Fibroblast of skin of abdomen (primary cell): ENCODE measurements around the gene C1QTNF8.

Experiments
- DNase-seq: peaks from one replicate; pipeline ENCODE4 v3.0.0-alpha.2; 2013

Gene C1QTNF8

DNA sequence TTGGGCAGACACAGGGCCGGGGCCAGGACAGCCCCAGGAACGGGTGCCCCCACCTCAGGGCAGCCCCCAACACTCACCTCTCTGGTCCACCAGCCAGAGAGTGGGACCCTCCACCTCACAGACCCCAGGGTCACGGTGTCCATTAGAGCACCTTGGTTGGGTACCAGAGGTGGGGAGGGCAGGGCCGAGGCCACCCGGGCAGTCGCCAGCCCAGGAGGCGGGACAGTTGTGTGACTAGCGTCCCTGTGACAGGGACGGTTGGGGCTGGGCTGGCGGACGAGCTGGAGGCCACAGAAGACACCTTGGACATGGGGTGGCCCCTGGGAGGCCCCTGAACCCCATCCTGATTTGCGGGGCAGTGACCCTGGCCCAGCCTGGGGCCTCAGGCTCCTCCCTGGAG lies 11.7 kb upstream of the C1QTNF8 start:
- no peak for DNase-seq

GRCh38 chr16:1107141-1107540 lies 11.1 kb upstream of the C1QTNF8 start:
- no peak for DNase-seq

GRCh38 chr16:1106659-1107058 lies 10.6 kb upstream of the C1QTNF8 start:
- no peak for DNase-seq

DNA sequence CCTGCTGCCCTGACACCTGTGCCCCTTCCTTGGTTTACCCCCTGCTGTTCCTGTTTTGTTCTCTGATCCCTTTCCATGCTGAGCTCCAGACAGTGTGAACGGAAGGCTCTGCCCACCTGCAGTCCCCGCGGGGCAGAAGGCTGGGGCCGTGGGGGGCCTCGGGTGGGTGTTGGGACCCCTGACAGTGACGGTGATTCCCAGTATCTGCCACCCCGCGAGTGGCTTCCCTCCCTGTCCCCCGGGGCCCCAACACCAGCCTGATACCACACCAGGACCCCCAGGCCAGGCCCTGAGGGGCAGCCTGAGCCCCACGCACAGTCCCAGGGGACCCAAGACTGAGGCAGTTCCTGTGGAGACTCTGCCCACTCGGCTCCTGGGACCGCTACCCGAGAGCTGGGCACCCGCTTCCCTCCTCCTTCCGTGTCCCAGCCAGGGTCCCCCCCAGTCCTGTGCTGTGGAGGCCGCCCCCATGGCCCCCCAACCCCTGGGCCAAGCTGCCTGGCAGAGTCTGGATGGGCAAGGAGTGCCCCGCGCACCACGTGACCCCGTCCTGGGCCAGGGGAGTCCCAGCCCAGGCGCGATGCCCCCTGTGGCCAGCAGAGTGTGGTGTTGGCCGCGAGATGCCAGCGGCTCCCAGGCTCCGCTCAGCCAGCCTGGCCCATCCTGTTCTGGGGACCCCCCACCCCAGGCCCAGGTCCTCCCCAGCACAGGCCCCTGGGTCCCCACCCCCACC lies 10.0 kb upstream of the C1QTNF8 start:
- DNase-seq = peak; percentile 24

DNA sequence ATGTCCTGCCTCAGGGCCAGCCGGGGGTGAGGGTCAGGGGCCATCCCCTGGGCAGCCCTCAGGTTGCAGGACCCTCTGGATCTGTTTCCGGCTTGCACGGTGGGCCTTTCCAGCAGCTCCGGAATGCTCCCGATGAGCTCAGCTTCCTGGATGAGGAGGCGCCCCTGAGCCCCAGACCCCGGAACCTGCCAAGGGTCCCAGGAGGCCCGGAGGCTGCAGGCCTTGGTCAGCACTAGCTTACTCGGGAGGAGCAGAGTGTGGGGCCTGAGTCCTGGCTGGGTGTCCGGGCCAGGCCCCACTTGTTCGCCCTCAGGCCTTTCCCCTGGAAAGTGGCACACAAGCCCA lies 7.6 kb upstream of the C1QTNF8 start:
- no peak for DNase-seq

- DNase-seq = peak; percentile 10
Observed at GRCh38 chr16:1102921-1103635, 7.0 kb upstream of the C1QTNF8 start.

DNA sequence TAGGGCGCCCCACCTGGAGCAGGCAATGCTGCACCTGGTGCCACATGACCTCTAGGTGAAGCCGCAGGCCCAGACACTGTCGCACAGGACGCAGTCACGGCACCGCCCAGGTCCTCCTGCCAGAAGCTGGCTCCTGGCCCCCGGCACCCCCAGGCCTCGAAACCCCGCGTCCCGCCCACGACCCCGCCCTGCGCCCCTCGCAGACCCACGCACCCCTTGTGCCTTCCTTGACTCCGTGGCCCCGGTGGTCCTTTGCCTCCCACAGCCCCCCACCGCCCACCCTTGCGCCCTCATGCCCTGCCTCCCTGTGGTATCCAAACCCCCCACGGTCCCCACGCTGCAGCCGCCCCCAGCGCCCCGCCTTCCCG lies 6.3 kb upstream of the C1QTNF8 start:
- no peak for DNase-seq

DNA sequence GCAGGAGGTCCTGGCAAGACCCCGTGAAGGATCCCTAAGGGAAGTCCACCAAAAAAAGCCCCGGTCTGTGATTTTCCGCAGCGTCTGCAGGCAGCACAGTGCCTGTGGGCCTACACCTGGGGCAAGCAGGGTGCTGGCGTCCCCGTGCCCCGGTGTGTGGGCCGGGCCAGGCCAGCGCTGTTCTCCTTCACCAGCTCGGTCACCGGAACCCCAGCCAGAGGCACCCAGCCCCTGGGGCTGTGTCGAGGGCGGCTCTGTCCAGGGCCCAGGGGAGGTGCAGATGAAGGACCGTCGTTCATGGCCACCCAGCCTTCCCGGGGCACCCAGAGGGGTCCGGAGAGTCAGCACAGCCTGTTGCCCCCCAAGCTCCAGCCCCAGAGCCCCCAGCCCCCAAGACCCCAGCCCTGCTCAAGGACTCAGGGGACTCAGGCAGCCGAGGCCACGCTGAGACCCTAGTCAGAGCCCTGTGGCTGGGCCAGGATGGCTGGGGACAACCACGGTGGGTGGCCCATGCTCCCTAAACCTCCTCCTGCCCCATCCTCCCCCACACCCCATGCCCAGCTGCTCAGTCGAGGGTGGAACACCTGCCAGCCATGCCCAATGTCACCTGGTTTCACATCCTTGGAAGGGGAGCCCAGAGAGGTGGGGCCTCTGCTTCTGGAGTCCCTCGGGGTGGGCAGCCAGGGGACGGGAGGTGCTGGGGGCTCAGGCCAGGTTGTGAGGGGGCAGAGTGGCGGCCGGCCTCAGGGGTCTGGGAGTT lies 5.7 kb upstream of the C1QTNF8 start:
- DNase-seq = no peak

- DNase-seq = no peak
Observed at GRCh38 chr16:1101133-1101532, 5.1 kb upstream of the C1QTNF8 start.

DNA sequence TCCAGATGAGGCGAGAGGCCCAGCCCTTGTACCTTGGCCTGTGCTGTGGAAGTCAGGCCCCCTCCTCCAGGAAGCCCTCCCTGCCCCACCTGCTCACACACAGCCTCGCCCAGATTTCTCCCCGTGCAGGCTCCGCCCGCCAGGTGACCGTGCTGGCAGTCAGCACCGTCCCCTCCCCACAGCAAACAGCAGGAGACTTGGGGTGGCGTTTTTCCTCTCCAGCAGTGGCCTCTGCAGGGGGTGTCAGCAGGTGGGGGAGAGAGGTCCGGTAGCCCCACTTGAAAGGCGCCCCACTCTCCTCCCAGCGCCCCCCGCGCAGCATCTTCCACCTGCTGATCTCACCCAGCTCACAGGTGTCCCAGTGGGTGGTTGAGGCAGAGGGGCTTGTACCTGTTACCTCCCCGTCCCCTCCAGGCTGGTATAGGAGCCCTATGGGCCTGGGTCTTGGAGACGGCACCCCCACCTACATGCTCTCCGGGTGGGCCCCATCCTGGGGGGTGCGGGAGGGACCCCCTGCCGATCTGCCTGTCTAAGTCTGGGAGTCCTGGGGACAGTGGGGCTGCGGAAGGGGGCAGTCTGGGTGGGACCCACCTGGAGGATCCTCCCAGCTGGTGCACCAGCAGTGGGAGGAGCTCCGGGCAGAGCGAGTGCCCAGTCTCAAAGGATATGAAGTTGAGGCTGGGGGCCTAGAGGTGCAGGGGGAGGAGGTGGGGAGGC lies 4.2 kb upstream of the C1QTNF8 start:
- DNase-seq = no peak

- no peak for DNase-seq
Observed at GRCh38 chr16:1099189-1100083, 3.4 kb upstream of the C1QTNF8 start.

GRCh38 chr16:1098266-1098991 lies 2.4 kb upstream of the C1QTNF8 start:
- DNase-seq = no peak

DNA sequence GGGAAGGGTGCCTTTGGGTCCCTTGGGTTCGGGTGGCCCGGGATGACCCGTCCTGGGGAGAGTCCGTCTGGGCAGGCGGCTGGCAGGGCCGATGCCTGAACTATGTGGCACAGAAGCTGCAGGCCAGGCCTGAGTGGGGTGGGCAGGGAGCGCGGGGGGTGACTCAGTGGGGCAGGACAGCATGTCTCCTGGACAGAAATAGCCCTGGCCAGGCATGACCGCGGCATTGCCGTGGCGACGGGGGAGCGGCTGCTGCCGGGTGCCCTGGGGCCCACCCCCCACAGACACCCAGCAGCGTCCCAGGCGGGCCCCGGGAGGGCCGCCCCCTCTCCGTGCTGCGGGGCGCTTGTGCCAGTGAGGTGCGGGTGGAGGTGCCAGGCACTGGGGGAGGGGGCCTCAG lies 1.8 kb upstream of the C1QTNF8 start:
- no peak for DNase-seq

DNA sequence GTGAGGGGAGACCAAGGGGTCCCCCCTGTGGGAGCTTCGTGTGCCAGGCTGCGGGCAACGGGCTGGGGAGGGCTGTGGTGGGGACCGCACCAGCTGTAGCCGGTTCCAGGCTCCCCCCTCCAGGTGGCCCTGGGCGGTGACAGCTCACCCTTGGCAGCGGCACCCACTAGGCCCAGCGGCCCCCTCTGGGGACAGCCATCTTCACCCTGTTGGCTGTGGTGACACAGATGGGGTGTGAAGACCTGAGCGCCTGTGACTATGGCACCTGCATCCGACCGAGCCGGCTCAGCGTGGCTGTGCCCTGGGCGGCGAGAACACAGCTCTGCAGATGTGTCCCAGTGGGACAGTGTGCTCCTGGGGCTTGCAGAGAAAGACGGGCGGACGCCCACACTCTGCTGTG lies 1.1 kb upstream of the C1QTNF8 start:
- no peak for DNase-seq

GRCh38 chr16:1095450-1096168 lies 435 bp downstream of the C1QTNF8 start:
- DNase-seq = no peak

DNA sequence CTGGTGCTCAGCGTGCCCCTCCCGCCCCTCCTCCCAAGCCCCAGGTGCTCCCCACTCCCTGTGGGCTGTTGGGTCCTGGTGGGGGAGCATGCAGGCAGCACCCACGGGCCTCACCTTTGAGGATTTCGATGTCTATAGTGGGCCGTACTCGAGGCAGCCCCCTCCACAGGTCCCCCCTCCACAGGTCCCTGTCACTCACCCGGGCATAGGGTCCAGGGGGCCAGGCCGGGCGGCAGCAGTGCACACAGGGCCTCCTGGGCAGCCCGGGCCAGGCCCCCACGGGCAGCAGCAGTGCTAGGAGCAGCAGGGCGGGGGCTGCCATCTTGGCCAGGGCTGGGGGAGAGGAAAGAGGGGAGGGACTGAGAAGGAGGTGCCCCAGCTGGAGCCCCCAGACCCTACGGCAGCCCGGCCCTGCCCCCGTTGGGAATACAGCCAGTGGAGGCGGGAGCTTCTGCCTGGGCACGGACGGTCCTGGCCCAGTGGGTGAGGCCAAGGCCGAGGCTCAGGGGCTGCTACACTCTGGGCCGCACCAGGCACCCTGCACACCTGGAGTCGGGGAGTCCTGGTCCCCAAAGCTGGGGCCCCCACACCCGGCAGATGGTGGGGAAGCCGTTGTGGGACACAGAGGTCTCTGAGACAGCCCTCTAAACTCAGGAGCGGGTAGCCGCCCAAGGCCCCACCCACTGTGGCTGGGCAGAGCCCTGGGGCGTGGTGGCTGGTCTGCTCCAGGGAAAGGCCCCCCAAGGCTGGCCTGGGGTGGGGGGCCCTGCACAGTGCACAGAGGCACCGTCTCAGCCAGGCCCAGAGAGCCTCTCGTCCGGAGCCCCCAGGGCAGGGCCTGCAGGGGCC lies 1.2 kb downstream of the C1QTNF8 start:
- DNase-seq = no peak

GRCh38 chr16:1094124-1094479 lies 1.9 kb downstream of the C1QTNF8 start:
- DNase-seq = no peak

DNA sequence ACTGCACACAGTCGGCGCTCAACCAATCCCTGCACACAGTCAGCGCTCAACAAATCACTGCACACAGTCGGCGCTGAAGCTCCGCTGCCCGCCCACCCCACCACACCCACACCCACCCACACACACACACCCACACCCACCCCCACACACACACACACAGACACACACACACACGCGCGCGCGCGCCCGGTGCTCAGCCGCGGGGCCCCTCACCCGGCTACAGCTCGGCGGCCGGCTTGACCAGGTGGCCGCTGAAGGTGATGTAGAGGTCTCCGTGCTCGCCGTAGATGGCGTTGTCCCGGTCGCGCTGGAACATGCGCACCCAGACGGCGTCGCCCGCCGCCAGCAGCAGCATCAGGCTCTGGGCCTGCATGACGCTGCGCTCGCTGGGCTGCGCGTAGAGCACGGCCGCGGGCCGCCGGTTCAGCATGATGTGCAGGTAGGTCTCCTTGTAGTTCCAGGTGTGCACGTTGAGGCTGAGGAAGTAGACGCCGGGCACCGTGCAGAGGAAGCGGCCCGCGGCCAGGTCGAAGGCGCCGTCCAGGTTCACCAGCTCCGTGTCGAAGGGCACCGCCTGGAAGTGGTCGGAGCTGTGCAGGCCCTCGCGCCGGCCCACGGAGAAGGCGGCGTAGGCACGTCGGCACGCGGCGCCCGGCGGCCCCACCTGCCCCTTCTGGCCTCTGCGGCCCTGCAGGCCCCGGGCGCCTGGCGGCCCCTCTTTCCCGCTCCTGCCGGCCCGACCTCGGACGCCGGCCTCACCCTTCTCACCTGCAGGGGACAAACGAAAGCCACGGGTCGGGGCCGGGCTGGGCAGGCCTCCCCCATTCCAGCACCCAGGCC lies 2.5 kb downstream of the C1QTNF8 start:
- peak; percentile 13 for DNase-seq
